Activated gamma-delta T cell treated with anti-CD3 and anti-CD28 coated beads, Interleukin-2, amount 50 U/mL, for 16 hours (primary cell): ENCODE measurements around the gene LYAR.

Experiments
- DNase-seq: peaks from one replicate; pipeline ENCODE4 v3.0.0-alpha.2; 2020; ENCODE audit warnings: low read depth

LYAR gene

DNA sequence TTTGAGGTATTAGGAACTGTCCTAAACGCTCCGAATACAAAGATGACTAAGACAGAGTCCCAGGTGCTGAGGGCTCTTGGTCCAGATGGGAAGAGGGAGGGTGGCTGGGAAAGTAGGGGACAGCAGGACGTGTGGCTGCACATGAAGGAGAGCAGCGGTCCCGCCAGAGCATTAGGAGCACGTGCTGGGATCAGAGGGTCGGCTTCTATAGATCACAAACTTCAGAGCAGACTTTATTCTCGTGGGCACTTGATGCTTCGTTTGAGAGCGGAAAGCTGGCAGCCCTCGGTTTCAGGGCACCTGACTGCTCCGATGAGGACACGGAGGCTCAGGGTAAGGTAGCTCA is 26.2 kb upstream of the LYAR start:
- DNase-seq, result no peak

DNA sequence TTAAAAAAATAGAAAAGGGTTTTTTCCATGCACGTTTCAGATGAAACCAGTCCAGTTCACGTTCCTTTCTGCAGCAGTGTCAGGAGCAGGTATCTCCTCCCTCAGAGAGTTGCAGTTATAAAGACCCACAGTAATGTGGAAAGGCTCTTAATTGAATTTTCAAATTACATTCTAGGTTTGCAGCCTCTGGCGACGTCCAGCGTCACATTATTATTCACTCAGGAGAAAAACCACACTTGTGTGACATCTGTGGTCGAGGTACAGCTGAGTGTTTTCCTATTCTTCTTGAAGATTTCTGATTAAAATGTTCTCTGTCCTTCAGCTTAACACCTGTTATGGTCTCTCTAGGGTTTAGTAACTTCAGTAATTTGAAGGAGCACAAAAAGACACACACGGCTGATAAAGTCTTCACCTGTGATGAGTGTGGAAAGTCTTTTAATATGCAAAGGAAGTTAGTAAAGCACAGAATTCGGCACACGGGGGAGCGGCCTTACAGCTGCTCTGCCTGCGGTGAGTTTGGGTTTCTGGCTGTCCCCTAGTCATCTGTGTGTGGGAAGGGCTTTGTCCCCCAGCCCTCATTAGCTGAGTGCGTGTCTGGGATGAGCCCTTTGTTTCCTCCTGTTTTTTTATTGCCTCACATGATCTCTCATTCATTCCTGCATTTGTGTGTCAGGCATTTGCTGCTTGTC is 25.7 kb upstream of the LYAR start:
- no peak for DNase-seq

DNA sequence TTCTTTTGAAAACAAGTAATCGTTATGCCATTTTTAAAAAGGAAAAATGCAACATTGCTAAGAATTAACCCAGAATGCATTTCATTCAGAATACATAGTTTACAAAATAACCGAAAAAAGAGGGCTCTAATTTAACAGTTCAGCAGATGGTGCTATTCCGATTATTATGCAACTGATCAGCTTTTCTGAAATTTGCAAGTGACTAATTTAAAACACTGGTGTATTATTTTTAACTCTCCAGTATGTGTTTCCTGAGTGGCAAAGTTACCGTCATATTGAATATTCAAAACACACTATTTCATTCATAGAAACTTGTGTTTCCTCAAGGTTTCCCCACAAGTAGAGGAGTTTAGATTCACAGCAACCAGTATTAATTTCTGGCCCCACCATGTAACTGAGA is 21.2 kb upstream of the LYAR start:
- no peak for DNase-seq

DNA sequence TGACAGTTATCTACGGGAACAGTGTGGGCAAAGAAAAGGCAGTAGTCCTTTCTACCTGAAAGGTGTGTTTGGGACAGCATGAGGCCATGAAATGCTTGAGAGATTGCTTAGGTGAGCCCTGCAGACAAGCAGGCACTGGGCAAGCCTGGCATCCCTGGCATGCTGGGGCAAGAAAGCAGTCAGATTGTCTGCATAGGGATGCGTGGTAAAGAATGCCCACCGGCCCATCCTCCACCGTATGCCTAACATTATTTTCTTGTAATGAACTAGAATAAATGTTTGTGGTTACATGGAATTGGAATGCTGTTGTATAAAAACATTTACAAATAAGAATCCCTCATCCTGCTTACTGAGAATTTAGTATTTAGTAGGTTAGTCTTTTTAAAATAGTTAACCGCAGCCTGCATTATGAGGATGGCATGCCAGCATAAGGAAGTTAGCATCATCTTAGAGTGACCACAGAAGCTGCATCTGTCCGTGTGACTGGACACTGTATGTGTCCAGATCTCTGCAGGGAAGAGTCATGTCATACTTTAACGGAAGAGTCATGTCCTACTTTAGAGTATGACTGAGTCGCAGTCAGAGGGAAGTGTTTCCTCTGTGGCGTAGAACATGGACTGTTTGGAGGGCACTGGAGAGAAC is 19.0 kb upstream of the LYAR start:
- no peak for DNase-seq

DNA sequence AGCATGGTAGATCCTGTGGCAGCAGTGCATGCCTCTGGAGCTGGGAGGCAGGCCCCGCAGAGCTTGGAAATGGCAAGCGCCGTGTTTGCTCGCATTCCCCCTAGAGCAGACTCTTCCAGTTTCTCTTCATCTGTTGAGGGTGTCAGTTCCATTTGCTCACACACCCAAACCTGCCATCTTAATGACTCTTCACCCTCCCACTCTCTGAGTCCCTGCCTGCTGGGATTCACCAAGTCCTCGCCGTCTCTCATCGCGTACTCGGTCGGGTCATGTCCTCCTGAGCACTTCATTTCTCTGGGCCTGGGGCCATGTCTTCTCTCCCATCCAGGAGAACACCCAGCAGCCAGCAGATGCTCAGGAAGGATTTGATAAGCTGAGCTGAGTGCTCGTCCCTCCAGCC is 17.0 kb upstream of the LYAR start:
- DNase-seq, result no peak

DNA sequence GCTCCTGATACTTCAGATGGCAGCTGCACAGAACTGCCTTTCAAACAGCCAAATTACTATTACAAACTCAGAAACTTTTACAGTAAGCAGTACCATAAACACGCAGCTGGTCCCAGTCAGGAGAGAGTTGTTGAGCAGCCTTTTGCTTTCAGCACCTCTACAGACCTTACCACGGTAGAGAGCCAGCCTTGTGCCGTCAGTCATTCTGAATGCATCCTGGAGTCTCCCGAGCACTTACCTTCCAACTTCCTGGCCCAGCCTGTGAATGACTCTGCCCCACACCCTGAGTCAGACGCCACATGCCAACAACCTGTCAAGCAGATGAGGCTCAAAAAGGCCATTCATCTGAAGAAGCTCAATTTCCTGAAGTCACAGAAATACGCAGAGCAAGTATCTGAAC is 12.5 kb upstream of the LYAR start:
- DNase-seq, result no peak

DNA sequence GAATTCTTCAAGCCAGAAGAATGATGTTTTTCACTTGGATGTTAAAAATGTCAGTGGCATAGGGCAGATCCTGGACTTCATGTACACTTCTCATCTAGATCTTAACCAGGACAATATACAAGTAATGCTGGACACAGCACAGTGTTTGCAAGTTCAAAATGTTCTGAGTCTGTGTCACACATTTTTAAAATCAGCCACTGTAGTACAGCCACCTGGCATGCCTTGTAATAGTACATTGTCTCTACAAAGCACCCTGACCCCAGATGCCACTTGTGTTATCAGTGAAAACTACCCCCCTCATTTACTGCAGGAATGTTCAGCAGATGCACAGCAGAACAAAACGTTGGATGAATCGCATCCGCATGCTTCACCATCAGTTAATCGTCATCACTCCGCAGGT is 12.0 kb upstream of the LYAR start:
- no peak for DNase-seq

DNA sequence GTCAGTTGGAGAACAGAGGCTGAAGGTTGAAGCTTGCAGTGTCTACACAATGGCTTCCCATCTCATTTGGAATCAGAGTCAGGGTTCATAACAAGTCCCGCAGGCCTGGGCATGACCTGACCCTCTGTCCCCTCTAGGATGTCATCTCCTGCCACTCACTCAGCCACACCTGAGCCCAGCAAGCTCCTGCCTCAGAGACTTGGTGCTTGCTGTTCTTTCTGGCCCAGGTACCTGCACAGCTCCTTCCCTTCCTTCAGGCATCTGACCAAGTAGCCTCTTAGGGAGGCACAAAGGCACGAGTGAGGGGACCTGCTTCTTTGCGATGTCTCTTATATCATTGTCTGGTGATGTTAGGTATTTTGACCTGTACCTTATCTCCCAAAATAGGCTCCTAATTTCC is 9.1 kb upstream of the LYAR start:
- DNase-seq, result no peak

DNA sequence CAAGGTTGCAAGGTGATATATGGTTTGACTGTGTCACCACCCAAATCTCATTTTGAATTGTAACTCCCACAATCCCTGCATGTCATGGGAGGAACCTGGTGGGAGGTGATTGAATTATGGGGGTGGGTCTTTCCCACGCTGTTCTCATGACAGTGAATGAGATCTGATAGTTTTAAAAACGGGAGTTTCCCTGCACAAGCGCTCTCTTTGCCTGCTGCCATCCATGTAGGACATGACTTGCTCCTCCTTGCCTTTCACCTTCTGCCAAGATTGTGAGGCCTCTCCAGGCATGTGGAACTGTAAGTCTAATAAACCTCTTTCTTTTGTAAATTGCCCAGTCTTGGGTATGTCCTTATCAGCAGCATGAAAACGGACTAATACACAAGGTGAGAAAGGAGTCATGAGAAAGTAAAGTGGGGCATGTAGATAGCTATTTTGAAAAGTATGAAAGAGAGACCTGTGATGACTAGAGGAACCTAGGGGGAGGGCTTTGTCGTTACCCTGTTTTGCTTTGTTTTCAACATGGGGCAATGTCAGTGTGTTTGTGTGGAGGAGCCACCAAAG is 6.4 kb upstream of the LYAR start:
- DNase-seq, result no peak

DNA sequence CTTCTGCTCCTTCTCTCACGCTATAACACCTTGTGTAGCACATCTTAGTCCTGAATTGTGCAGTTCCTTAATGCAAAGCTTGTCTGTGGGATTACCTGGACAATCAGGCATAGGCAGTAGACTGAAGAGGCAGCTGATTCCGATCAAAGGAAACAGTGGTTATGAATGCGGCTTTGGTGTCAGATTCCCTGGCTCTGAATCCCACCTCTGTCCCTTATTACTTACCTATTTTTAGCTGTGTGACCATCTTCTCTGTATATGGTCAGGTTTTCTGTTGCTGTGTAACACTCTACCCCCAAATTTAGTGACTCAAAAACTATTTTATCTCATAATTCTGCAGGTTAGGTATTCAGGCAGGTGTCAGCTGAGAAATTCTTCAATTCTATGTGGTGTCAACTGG is 3.3 kb upstream of the LYAR start:
- DNase-seq, result no peak

DNA sequence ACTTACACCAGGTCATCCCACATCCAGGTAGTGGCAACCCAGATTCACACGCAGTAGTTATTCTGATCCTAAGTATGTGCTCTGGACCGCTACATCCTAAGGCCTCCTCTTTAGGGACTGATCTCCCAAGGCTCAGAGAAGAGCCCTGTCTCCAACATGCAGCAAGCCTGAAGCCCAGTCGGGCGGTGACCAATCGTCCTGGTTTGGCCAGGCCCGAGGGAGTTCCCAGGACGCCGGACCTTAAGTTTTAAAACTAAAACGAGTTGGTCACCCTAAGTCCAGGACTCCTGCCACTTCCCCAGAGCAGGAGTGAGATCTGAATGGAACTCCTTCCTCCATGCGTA is 385 bp downstream of the LYAR start:
- DNase-seq, result no peak

DNA sequence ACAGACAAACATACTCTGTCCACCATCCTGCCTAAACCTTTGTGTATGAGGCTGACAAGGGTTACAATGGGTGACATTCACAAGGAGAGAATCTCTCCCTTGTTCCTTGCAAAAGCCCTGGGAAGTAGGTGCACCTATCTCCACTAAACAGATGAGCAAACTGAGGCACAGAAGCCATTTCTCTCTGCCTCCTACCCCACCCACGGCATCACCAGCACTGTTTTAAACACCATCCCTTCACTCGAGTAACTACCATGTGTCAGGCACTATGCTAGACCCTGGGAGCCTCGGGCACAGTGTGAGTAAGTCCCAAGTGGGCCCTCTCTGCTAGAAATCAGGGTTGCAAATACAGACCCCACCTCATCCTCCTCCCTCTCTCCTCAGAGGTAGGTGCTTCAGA is 899 bp downstream of the LYAR start:
- no peak for DNase-seq

DNA sequence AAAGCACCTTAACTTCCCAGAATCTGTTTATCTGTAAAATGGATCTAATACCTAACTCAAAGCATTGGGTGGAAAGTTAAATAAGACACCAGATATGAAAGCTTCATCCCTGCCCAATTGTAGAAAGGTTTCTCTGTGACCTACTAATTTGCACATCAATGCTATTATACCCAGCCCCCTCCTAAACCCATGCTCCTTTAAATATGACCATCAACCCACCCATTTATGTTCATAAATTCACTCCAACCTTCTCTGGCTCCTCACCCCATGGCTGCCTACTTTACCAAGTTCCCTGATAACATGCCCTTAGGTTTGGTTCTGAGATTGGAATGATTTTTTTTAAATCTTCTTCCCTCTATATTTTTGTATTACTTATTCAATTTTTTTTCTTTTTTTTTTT is 1.9 kb downstream of the LYAR start:
- no peak for DNase-seq

DNA sequence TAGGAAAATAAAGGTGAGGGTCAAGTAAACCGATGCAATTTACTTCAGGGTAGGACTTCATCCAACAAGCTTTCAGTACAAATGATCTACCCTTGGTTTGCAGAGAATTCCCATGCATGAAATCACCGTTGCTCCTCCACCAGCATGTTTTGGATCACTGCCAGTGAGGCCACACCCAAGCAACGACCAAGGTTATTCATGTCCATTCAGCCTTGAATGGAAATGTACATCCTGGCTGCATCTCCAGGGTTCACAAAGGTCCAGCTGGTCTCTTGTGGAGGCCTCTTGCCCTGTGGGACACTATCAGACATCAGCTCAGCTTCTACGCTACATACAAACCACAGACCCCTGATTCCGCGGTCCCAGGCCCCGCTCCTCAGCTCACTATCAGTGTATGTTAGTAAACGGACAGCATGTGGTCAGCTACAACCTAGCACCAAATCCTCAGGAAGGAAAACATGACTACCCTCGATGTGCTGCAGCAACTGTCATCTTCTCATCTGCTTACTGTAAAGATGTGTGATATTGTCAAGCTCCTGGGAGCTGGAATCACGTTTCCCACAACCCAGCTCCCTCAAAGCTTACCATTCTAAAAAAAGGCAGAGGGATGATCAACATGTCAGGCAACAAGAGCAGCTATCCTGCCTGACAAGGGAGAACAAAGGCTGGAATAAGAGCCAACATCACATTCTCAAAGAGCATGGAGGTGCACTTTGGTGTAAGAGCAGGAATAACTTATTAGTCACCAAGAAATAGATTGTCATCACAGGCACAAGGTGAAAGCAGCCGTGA is 4.9 kb downstream of the LYAR start:
- no peak for DNase-seq

DNA sequence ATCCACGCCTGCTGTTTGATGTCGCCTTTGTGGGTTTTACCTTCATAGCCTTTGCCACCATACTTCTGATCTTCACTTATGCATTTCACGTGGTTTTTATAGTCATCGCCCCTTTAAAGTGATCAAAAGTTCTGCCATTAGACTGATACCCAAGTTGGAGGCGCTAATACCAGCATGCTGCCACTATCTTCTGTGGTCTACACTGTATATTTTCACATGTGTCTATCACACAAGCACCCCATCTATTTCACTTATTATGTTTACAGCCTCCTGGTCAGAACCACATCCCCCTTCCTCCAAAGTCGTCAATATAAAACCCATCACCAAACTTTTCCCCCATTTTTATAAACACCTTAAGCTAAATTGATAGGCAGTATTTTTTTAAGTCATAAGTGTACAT is 8.2 kb downstream of the LYAR start:
- no peak for DNase-seq

DNA sequence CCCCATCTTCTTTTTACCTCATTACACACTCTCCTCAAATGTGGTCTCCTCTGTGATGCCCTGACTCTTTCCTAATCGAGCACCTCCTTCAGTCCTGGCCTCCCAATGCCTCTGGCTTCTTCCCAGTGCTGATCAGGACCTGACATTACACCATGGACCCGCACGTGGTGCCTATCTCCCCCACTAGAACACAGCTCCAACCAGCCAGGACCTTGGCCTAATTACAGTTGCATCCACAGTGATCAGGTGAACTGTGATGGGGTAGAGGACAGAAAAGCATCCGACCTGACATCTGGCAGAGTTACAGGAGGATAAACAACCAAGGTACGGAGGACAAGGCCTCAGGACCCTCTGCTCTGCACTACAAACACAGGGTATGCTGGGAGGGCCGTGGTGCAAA is 12.4 kb downstream of the LYAR start:
- DNase-seq, result no peak

DNA sequence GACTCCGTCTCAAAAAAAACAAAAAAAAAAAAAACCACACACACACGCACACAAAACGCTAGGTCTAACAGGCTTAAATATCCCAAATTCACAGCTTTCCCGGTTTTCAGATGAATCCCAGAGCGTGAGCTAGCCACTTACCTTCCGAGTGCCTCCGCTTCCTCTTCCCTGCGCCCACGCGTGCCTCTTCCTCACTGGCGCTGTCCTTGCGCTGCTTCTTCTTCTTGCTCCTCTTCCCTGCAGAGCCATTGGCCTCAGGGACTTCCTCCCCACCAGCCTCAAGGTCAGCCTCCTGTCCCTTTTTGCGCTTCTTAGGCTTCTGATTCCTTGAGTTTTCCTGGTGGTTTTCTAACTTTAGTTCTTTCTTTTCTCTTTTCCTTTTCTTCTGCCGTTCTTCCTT is 15.7 kb downstream of the LYAR start:
- DNase-seq, result no peak

DNA sequence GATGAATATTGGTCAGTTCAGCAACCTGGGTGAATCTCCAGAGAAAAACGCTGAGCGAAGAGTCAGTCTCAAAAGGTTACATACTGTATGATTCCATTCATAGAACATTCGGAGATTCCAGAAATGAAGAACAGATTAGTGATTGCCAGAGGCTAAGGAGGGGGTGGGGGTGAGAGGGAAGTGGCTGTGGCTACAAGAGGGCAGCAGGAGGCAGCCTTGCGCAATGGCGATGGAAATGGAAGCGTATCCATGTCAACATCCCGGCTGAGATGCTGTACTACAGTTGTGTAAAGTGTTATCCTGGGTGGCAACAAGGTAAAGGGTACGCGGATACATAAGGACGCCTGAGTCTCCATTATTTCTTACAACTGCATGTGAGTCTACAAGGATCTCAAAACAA is 18.0 kb downstream of the LYAR start:
- DNase-seq, result no peak

DNA sequence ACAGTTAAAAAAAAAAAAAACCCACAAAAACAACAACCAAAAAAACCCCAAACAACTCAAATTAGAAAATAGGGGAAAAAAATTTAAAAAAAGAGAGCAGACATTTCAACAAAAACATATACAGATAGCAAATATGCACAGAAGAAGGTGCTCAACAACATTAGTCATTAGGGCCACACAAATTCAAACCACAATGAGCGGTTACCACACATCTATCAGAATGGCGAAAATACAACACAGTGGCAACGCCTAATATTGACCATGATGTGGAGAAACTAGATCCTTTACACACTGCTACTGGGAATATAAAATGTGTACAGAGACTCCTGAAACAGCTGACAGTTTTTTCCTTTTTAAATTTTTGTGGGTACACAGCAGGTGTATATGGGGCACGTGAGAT is 19.4 kb downstream of the LYAR start:
- DNase-seq, result no peak

DNA sequence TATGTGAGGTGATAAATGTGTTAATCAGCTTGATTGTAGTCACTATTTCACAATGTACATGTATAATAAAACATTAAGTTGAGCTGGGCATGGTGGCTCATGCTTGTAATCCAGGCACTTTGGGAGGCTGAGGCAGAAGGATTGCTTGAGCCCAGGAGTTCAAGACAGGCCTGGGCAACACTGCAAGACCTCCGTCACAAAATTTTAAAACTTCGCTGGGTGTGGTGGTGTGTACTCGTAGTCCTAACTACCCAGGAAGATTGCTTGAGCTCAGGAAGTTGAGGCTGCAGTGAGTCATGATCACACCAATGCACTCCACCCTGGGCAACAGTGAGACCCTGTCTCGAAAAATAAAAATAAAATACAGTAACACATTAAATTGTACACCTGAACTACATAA is 20.1 kb downstream of the LYAR start:
- DNase-seq, result no peak

DNA sequence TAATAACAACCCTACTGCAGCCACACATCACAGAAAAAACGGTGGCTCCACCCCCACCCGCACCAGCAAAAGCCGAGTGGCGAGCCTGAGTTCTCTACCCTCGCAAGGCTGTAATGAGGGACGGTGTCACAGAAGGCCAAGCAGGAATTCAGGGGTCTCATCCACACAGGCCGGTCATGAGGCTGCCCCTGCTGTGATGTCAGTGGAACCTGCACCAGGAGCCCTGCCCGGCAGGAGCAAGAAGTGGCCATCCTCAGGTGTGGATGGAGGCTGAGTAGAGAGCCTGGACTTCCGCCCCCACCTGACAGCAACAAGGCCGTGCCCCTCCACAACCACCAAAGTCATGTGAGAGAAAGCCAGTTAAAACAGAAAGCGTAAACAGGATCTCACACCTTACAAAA is 20.6 kb downstream of the LYAR start:
- peak; percentile 32 for DNase-seq

DNA sequence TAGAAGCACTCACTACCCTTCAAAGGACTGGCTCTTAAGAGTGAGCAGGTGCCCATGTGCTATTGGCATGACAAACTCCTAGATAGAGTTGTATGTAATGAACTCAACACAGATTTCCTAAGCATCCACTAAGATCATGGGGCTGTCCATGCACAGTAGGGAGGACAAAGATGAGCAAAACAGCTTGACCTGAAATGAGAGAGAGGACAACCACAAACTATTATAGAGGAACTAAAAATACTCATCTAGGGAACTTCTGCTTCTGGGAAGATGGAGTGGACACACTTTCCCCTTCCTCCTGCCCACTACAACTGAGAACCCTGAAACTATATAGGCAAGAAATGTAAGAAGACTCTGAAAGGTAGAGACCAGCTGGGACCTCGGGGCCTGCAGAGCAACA is 21.2 kb downstream of the LYAR start:
- DNase-seq, result no peak

DNA sequence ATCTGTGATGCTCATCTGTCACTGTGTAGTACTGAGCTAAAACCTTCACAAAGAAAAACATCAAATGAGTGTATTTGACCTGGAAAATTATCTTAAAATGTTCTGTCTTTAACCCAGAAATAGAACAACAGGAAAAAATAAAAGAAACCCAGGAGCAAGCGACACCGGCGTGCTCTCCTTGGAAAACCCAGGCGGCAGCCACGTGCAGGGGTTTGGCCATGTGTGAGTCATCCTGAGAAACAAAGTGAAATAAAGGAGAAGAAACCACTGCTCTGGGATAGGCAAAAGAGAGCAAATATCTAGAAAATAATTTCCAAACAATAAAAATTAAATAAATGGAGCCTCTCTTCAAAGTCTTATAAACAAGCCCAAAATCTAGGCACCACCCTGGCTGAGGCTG is 22.0 kb downstream of the LYAR start:
- DNase-seq, result no peak
